K562 (cell line): ENCODE data around the gene SCAMP3. TPM values are rescaled to one million over a fixed set of nuclear protein-coding genes. Genes with fewer than 3 reads are reported as not detected.

Experiments
- EWSR1 ChIP-seq: fragments of 450-650 bp; IDR thresholded peaks from 2 replicates; pipeline ENCODE4 v1.6.1; 2018; ENCODE audit warnings: borderline replicate concordance, mild to moderate bottlenecking, low read depth, moderate library complexity; ENCODE audit not compliant: partially characterized antibody
- FOXK1 ChIP-seq: sonication (generic); formaldehyde crosslinking; IDR thresholded peaks from 2 replicates; pipeline ENCODE4 v1.8.0; 2022; ENCODE audit warnings: missing genetic modification reagents, mild to moderate bottlenecking, borderline replicate concordance
- HDAC3 ChIP-seq: fragments of 450-650 bp; IDR thresholded peaks from 2 replicates; pipeline ENCODE4 v1.6.1; 2018; ENCODE audit warnings: borderline replicate concordance, mild to moderate bottlenecking, moderate library complexity; ENCODE audit not compliant: partially characterized antibody
- IFI16 ChIP-seq: fragments of 250-450 bp; sonication (Bioruptor Pico); IDR thresholded peaks from 2 replicates; pipeline ENCODE4 v2.1.2; 2022; ENCODE audit warnings: mild to moderate bottlenecking, inconsistent platforms
- KDM1A ChIP-seq, 2 experiments: fragments of 450-650 bp; IDR thresholded peaks; 2 replicates each; pipeline ENCODE4 v1.6.1; 2016; ENCODE audit warnings: mild to moderate bottlenecking in 2 of 2
- KHSRP ChIP-seq: fragments of 450-650 bp; IDR thresholded peaks from 2 replicates; pipeline ENCODE4 v1.6.1; 2017
- NCOA1 ChIP-seq: fragments of 450-650 bp; IDR thresholded peaks from 2 replicates; pipeline ENCODE4 v1.6.1; 2016; ENCODE audit warnings: low read depth
- PREB ChIP-seq: sonication (generic); formaldehyde crosslinking; IDR thresholded peaks from 2 replicates; pipeline ENCODE4 v1.8.1; 2023; ENCODE audit warnings: mild to moderate bottlenecking, missing genetic modification reagents
- PYGO2 ChIP-seq: fragments of 450-650 bp; IDR thresholded peaks from 2 replicates; pipeline ENCODE4 v1.6.1; 2016; ENCODE audit warnings: mild to moderate bottlenecking, missing genetic modification characterization, moderate library complexity, missing compliant biosample characterization
- RB1 ChIP-seq: fragments of 450-650 bp; IDR thresholded peaks from 2 replicates; pipeline ENCODE4 v1.6.1; 2017; ENCODE audit warnings: low read depth, mild to moderate bottlenecking
- RBM22 ChIP-seq: fragments of 200-400 bp; formaldehyde crosslinking; IDR thresholded peaks from 2 replicates; pipeline ENCODE4 v1.6.1; 2018; ENCODE audit warnings: low read length, low read depth; ENCODE audit not compliant: poor library complexity, severe bottlenecking
- SFPQ ChIP-seq: fragments of 200-400 bp; formaldehyde crosslinking; IDR thresholded peaks from 2 replicates; pipeline ENCODE4 v1.6.1; 2017; ENCODE audit warnings: mild to moderate bottlenecking, low read depth, low read length, moderate library complexity
- SMARCB1 ChIP-seq: IDR thresholded peaks from 2 replicates; pipeline ENCODE4 v1.6.1; 2011; ENCODE audit warnings: improper control_type of control experiment, low read depth; ENCODE audit not compliant: insufficient read length
- SREBF1 ChIP-seq: fragments of 150-350 bp; IDR thresholded peaks from 2 replicates; pipeline ENCODE4 v1.6.1; 2014; ENCODE audit warnings: antibody characterized with exemption, low read depth, low read length, borderline replicate concordance
- U2AF1 ChIP-seq: fragments of 200-400 bp; formaldehyde crosslinking; optimal IDR thresholded peaks from 2 replicates; pipeline ENCODE3; 2017; ENCODE audit warnings: mild to moderate bottlenecking, low read depth, low read length, moderate library complexity
- ZNF282 ChIP-seq: sonication (generic); formaldehyde crosslinking; IDR thresholded peaks from 2 replicates; pipeline ENCODE4 v1.8.1; 2023; ENCODE audit warnings: missing genetic modification reagents
- ZNF354B ChIP-seq: fragments of 250-450 bp; sonication (Bioruptor Pico); IDR thresholded peaks from 2 replicates; pipeline ENCODE4 v1.4.0; 2020
- ZNF384 ChIP-seq: IDR thresholded peaks from 2 replicates; pipeline ENCODE4 v1.6.1; 2012; ENCODE audit warnings: low read depth, low read length, improper control_type of control experiment
- ZNF444 ChIP-seq: fragments of 250-450 bp; sonication (Bioruptor Pico); IDR thresholded peaks from 2 replicates; pipeline ENCODE4 v1.4.0; 2020; ENCODE audit warnings: mild to moderate bottlenecking, moderate library complexity
- polyA plus RNA-seq, 8 experiments: library from polyadenylated mRNA; depleted of rRNA in 4 of 8; stranded (reverse) in 5 of 8; unstranded in 3 of 8; fragments of >200 nt; fragmentation: Nextera tagmentation in 2 of 8; fragmentation: Illumina TruSeq in 1 of 8; extraction: Ambion mirVana in 2 of 8; extraction: Trizol in 1 of 8; gene quantifications; 2 replicates each; pipeline versions ENCODE4 v1.2.1 to v1.2.3, GENCODE V29; 2011 to 2014; ENCODE audit warnings: inconsistent platforms in 1 of 8, missing spikeins in 1 of 8
- total RNA-seq, 7 experiments: library from RNA; depleted of rRNA in 6 of 7; stranded (reverse); fragments of >200 nt in 6 of 7; fragmentation: Illumina TruSeq in 2 of 7; extraction: Trizol in 2 of 7; gene quantifications; 2 replicates each; pipeline versions ENCODE4 v1.2.1 to v1.2.3, GENCODE V29; 2011 to 2021; ENCODE audit warnings: low replicate concordance in 1 of 7
- TF ChIP-seq, protein P1 (sequence below): sonication (generic); formaldehyde crosslinking; IDR thresholded peaks from 2 replicates; pipeline ENCODE4 v1.8.0; 2022; ENCODE audit warnings: mild to moderate bottlenecking, missing genetic modification reagents
- TF ChIP-seq, protein P2 (sequence below): fragments of 250-450 bp; sonication (Bioruptor Pico); IDR thresholded peaks from 2 replicates; pipeline ENCODE4 v1.4.0; 2020
- TF ChIP-seq, protein P3 (sequence below): fragments of 250-450 bp; sonication (Bioruptor Pico); IDR thresholded peaks from 2 replicates; pipeline ENCODE4 v1.8.0; 2021; ENCODE audit warnings: moderate library complexity, mild to moderate bottlenecking, inconsistent platforms

The SCAMP3 gene
- total and polyA plus RNA-seq, 9 of the 15 experiments (the other 6 are each of a cell fraction or from before 2014, with no cell fraction given), result 14.2 to 131 (median 86.1) TPM

GRCh38 chr1:155250633-155251449 lies 11.3 kb downstream of the SCAMP3 start (continued):
- TF ChIP-seq ZNF384 (peak; percentile 52; the same call in 1 of the 2 replicates), IFI16 (CRISPR knock-in tag) (no peak), PREB (CRISPR knock-in tag) (no peak), ZNF282 (CRISPR knock-in tag) (no peak), HDAC3 (no peak), U2AF1 (no peak), SREBF1 (no peak), FOXK1 (CRISPR knock-in tag) (no peak), RB1 (peak; percentile 87; the same call in 1 of the 2 replicates), NCOA1 (no peak), ZNF354B (CRISPR knock-in tag) (no peak), SFPQ (no peak), SMARCB1 (no peak), EWSR1 (no peak), ZNF444 (CRISPR knock-in tag) (no peak), PYGO2 (no peak), KDM1A (IDR thresholded peaks at IDR 0.05) (no peak), KHSRP (no peak), RBM22 (no peak)
- TF ChIP-seq, protein P1, sequence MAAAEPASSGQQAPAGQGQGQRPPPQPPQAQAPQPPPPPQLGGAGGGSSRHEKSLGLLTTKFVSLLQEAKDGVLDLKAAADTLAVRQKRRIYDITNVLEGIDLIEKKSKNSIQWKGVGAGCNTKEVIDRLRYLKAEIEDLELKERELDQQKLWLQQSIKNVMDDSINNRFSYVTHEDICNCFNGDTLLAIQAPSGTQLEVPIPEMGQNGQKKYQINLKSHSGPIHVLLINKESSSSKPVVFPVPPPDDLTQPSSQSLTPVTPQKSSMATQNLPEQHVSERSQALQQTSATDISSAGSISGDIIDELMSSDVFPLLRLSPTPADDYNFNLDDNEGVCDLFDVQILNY (CRISPR knock-in tag), result no peak
- TF ChIP-seq, protein P2, sequence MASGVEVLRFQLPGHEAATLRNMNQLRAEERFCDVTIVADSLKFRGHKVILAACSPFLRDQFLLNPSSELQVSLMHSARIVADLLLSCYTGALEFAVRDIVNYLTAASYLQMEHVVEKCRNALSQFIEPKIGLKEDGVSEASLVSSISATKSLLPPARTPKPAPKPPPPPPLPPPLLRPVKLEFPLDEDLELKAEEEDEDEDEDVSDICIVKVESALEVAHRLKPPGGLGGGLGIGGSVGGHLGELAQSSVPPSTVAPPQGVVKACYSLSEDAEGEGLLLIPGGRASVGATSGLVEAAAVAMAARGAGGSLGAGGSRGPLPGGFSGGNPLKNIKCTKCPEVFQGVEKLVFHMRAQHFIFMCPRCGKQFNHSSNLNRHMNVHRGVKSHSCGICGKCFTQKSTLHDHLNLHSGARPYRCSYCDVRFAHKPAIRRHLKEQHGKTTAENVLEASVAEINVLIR, result no peak
- TF ChIP-seq, protein P3, sequence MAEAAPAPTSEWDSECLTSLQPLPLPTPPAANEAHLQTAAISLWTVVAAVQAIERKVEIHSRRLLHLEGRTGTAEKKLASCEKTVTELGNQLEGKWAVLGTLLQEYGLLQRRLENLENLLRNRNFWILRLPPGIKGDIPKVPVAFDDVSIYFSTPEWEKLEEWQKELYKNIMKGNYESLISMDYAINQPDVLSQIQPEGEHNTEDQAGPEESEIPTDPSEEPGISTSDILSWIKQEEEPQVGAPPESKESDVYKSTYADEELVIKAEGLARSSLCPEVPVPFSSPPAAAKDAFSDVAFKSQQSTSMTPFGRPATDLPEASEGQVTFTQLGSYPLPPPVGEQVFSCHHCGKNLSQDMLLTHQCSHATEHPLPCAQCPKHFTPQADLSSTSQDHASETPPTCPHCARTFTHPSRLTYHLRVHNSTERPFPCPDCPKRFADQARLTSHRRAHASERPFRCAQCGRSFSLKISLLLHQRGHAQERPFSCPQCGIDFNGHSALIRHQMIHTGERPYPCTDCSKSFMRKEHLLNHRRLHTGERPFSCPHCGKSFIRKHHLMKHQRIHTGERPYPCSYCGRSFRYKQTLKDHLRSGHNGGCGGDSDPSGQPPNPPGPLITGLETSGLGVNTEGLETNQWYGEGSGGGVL, result no peak
